H4 (cell line): ENCODE data around the gene PIERCE2. TPM values are rescaled to one million over a fixed set of nuclear protein-coding genes. Genes with fewer than 3 reads are reported as not detected.
"Not testable (repeated sequence)": the region's sequence is repeated elsewhere in the genome, so short reads cannot be mapped to it uniquely, and the experiment has no call there.

ENCODE experiments used
- DNase-seq: peaks from one replicate; pipeline ENCODE4 v3.0.0-alpha.2; 2015; ENCODE audit warnings: low spot score
- total RNA-seq: library from RNA; depleted of rRNA; stranded (reverse); fragments of >200 nt; shearing (Covaris generic); gene quantifications from 2 replicates; pipeline ENCODE4 v1.2.3, GENCODE V29; 2014; rRNA removed

PIERCE2 gene
- total RNA-seq, result 1.3 and 6.5 TPM in 2 replicates

GRCh38 chr15:55408012-55408928 lies at the start of gene PIERCE2, which contains the start of gene CCPG1:
PIERCE2 (plus strand) TSS chr15:55408495; CDS start chr15:55408769, 274 bp downstream.
CCPG1 (minus strand) TSS chr15:55408359; CDS start chr15:55389424, 18,935 bp downstream.
- DNase-seq, result peak; percentile 93

GRCh38 chr15:55360256-55360655 lies 48.0 kb upstream of the PIERCE2 start:
- DNase-seq, result no peak

- no peak for DNase-seq
Measured at GRCh38 chr15:55361048-55361447, 47.2 kb upstream of the PIERCE2 start.

GRCh38 chr15:55362641-55363040 lies 45.7 kb upstream of the PIERCE2 start:
- DNase-seq, result no peak

GRCh38 chr15:55366981-55367380 lies 41.3 kb upstream of the PIERCE2 start:
- no peak for DNase-seq

- no peak for DNase-seq
Measured at GRCh38 chr15:55372701-55373440, 35.4 kb upstream of the PIERCE2 start.

- no peak for DNase-seq
Measured at GRCh38 chr15:55379095-55379494, 29.2 kb upstream of the PIERCE2 start.

GRCh38 chr15:55381595-55381994 lies 26.7 kb upstream of the PIERCE2 start:
- no peak for DNase-seq

- DNase-seq, result no peak
Measured at GRCh38 chr15:55383687-55384086, 24.6 kb upstream of the PIERCE2 start.

- no peak for DNase-seq
Measured at GRCh38 chr15:55387027-55387426, 21.3 kb upstream of the PIERCE2 start.

- DNase-seq, result no peak
Measured at GRCh38 chr15:55389264-55389607, 19.1 kb upstream of the PIERCE2 start.

GRCh38 chr15:55394694-55395093 lies 13.6 kb upstream of the PIERCE2 start:
- DNase-seq, result no peak

GRCh38 chr15:55398243-55398642 lies 10.1 kb upstream of the PIERCE2 start:
- no peak for DNase-seq

- not testable (repeated sequence) for DNase-seq
Measured at GRCh38 chr15:55400050-55400449, 8.2 kb upstream of the PIERCE2 start.

GRCh38 chr15:55401786-55402246 lies 6.5 kb upstream of the PIERCE2 start:
- no peak for DNase-seq

GRCh38 chr15:55402707-55403106 lies 5.6 kb upstream of the PIERCE2 start:
- peak; percentile 14 for DNase-seq

- DNase-seq, result peak; percentile 76
Measured at GRCh38 chr15:55403531-55403930, 4.8 kb upstream of the PIERCE2 start.

- peak; percentile 14 for DNase-seq
Measured at GRCh38 chr15:55407498-55408011, 740 bp upstream of the PIERCE2 start.

- not testable (repeated sequence) for DNase-seq
Measured at GRCh38 chr15:55408976-55409375, 681 bp downstream of the PIERCE2 start.

GRCh38 chr15:55417678-55418077 lies 9.4 kb downstream of the PIERCE2 start:
- not testable (repeated sequence) for DNase-seq

- no peak for DNase-seq
Measured at GRCh38 chr15:55420171-55420866, 12.0 kb downstream of the PIERCE2 start.

- no peak for DNase-seq
Measured at GRCh38 chr15:55422089-55422488, 13.8 kb downstream of the PIERCE2 start.
